ENCODE measurements around the gene NGDN.

The NGDN gene

DNA sequence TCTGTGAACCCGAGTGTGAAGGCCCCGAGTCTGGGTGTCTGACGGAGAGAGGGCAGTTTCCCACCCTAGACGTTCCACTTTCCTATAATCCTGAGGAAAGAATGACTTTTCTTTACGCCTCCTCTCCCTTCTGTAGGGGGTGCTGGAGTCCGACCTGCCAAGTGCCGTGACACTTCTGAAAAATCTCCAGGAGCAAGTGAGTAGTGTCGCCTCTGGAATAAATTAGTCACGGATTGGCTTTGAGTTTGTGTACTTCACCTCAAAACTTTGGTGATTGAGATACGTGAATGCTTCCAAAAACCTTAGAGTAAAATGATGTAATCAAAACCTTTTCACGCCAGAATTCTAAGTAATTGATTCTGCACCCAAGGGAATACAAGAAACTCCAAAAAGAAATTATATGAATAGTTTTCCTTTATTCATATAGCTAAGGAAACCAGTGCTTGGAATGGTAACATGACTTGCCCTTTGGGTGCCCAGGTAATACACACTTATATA lies 452 bp downstream of the NGDN start:
- peaks cover 3% of the 10 kb centered on the region for H3K4me1 ChIP-seq (ENCODE audit: insufficient read depth, poor library complexity, severe bottlenecking)
- no peaks in the 10 kb centered on the region for H3K9me3 ChIP-seq (ENCODE audit: severe bottlenecking)
- TF ChIP-seq, protein P1, sequence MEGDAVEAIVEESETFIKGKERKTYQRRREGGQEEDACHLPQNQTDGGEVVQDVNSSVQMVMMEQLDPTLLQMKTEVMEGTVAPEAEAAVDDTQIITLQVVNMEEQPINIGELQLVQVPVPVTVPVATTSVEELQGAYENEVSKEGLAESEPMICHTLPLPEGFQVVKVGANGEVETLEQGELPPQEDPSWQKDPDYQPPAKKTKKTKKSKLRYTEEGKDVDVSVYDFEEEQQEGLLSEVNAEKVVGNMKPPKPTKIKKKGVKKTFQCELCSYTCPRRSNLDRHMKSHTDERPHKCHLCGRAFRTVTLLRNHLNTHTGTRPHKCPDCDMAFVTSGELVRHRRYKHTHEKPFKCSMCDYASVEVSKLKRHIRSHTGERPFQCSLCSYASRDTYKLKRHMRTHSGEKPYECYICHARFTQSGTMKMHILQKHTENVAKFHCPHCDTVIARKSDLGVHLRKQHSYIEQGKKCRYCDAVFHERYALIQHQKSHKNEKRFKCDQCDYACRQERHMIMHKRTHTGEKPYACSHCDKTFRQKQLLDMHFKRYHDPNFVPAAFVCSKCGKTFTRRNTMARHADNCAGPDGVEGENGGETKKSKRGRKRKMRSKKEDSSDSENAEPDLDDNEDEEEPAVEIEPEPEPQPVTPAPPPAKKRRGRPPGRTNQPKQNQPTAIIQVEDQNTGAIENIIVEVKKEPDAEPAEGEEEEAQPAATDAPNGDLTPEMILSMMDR (IDR thresholded peaks at IDR 0.05; ENCODE audit: poor library complexity, severe bottlenecking), result no peak
- peaks cover 51% of the 10 kb centered on the region for H3K36me3 ChIP-seq (ENCODE audit: low read depth)
- H3K27ac ChIP-seq (ENCODE audit: poor library complexity, severe bottlenecking), result peak overlapping the region; percentile 7
- H3K27me3 ChIP-seq (ENCODE audit: insufficient read depth, poor library complexity, severe bottlenecking), result no peaks in the 10 kb centered on the region
- H3K4me3 ChIP-seq (ENCODE audit: severe bottlenecking), result peak overlapping the region; percentile 78
- peak; percentile 21 for ATAC-seq (ENCODE audit: low read depth)
- no peak for DNase-seq (ENCODE audit: low spot score)

DNA sequence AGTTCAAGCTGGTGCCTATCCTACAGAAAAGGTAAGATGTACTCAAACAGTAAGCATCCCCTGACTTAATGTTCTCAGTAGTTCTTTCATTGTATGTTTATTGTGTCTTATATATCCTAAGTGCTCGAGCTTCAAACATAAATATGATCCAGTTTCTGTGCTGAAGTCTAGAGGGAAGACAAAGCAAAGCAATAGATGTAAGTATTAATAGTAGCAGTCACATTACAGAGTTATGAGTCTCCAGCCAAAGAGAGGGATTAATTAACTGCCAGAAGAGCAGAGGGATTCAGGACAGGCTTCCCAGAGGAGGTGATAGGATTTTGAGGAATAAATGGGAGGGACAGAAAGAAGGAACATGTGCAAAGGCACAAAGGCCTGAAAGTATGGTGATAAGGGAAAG lies 1.4 kb downstream of the NGDN start:
- no peak overlapping the region for H3K4me3 ChIP-seq (ENCODE audit: severe bottlenecking)
- TF ChIP-seq, protein P1 (IDR thresholded peaks at IDR 0.05; ENCODE audit: poor library complexity, severe bottlenecking), result no peak

DNA sequence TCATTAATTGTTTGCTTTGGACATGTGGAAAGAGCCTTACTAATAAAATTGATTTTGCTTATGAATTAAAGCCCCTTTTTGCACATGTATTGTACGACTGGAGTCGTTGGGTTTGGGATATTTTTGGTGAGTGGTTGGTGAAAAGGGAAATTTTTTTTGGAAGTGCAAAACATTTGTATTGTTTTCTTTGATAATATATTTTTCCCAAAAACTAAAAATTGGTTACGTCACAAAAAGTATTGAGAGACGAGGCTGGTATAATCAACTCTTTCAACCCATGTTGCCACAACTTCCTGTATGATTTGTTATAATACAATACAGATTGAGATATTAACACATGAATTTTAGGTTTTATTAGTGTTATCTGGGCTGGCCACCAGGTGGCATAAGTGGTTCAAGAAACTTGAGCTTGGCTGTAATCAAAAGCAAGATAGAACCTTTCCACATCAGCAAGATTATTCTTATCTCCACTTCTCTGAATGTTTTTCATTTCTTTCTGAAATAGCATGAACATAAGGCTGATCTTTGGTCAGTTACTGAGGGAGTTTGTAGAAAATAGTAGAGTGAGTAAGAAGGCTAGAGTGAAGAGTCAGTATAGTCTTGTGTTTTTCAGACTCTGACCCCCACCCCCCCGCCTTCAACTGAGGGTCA lies 8.7 kb downstream of the NGDN start:
- Histone ChIP-seq H3K4me1 (ENCODE audit: insufficient read depth, poor library complexity, severe bottlenecking) (no peaks in the 10 kb centered on the region), H3K36me3 (ENCODE audit: low read depth) (peaks cover 81% of the 10 kb centered on the region), H3K9me3 (ENCODE audit: severe bottlenecking) (no peaks in the 10 kb centered on the region), H3K4me3 (ENCODE audit: severe bottlenecking) (no peak overlapping the region), H3K27me3 (ENCODE audit: insufficient read depth, poor library complexity, severe bottlenecking) (no peaks in the 10 kb centered on the region), H3K27ac (ENCODE audit: poor library complexity, severe bottlenecking) (no peak overlapping the region)
- ATAC-seq (ENCODE audit: low read depth) (peak; percentile 65), DNase-seq (ENCODE audit: low spot score) (no peak)
- TF ChIP-seq, protein P1 (IDR thresholded peaks at IDR 0.05; ENCODE audit: poor library complexity, severe bottlenecking), result peak; percentile 89

More for the DNA sequence above, 1.4 kb downstream of the NGDN start:
- Histone ChIP-seq H3K27me3 (ENCODE audit: insufficient read depth, poor library complexity, severe bottlenecking) (no peaks in the 10 kb centered on the region), H3K9me3 (ENCODE audit: severe bottlenecking) (no peaks in the 10 kb centered on the region), H3K4me1 (ENCODE audit: insufficient read depth, poor library complexity, severe bottlenecking) (peaks cover 3% of the 10 kb centered on the region), H3K27ac (ENCODE audit: poor library complexity, severe bottlenecking) (no peak overlapping the region), H3K36me3 (ENCODE audit: low read depth) (peaks cover 61% of the 10 kb centered on the region)
- no peak for ATAC-seq (ENCODE audit: low read depth)
- no peak for DNase-seq (ENCODE audit: low spot score)

DNA sequence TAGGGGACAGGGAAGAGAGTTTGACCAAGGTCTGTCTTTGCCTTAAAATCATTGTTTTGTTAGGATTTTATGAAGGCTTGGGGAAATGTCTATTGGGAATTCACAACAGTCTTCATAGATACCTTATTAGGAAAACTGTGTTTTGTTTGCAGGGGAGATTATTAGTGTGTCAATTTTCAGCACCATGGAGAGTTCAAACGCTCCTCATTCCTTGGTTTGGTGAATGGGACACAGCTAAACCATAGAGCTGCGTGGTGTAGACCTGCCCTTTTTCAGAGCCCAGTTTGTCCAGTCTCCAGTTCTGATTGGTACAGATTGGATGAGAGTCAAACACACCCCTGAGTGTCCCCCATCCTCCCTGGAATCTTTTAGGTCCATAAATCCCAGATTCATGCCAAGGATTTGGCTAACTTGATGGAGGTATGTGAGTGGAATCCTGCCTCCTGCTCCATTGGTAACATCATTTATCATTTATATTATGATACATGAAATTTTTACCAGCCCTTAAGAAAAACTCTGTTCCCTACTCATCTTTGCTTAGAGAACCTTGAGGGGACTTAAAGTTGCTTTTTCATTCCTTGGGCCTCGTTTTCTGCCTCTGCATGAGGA lies 12.0 kb downstream of the NGDN start:
- ATAC-seq (ENCODE audit: low read depth) (0 out of 3 replicates have a peak, but pooled peaks have one; percentile 20), DNase-seq (ENCODE audit: low spot score) (no peak)
- Histone ChIP-seq H3K4me1 (ENCODE audit: insufficient read depth, poor library complexity, severe bottlenecking) (no peaks in the 10 kb centered on the region), H3K9me3 (ENCODE audit: severe bottlenecking) (no peaks in the 10 kb centered on the region), H3K27me3 (ENCODE audit: insufficient read depth, poor library complexity, severe bottlenecking) (no peaks in the 10 kb centered on the region), H3K36me3 (ENCODE audit: low read depth) (peaks cover 49% of the 10 kb centered on the region), H3K4me3 (ENCODE audit: severe bottlenecking) (no peak overlapping the region), H3K27ac (ENCODE audit: poor library complexity, severe bottlenecking) (no peak overlapping the region)
- TF ChIP-seq, protein P1 (IDR thresholded peaks at IDR 0.05; ENCODE audit: poor library complexity, severe bottlenecking), result no peak

Measured in RWPE2 (cell line).